Neural cell (in vitro differentiated cells): ENCODE measurements around the gene PDCD4. TPM values are rescaled to one million over a fixed set of nuclear protein-coding genes. Genes with fewer than 3 reads are reported as not detected.

ENCODE experiments used
- H2AFZ ChIP-seq: fragments of 200-600, 300-800 bp; sonication (generic), shearing (Covaris generic); 2 replicates; pipeline ENCODE4 v1.6.0; 2014; ENCODE audit warnings: low read depth, mild to moderate bottlenecking, antibody characterized with exemption, low read length, moderate library complexity
- H3F3A ChIP-seq: fragments of 200-600 bp; shearing (Covaris generic); 2 replicates; pipeline ENCODE4 v1.6.1; 2016; ENCODE audit warnings: mild to moderate bottlenecking, moderate library complexity, mixed read lengths, antibody characterized with exemption, low read length; ENCODE audit not compliant: insufficient read depth, poor library complexity, severe bottlenecking
- H3K27ac ChIP-seq: fragments of 200-600, 300-800 bp; sonication (generic), shearing (Covaris generic); 2 replicates; pipeline ENCODE4 v1.5.1; 2014; ENCODE audit warnings: mild to moderate bottlenecking, low read length, moderate library complexity
- H3K27me3 ChIP-seq: fragments of 300-800, 200-600 bp; sonication (generic), shearing (Covaris generic); 2 replicates; pipeline ENCODE4 v1.6.0; 2014; ENCODE audit warnings: mild to moderate bottlenecking, low read depth, low read length, moderate library complexity; ENCODE audit not compliant: insufficient read depth
- H3K36me3 ChIP-seq: fragments of 300-800, 200-600 bp; sonication (generic), shearing (Covaris generic); 2 replicates; pipeline ENCODE4 v1.5.1; 2014; ENCODE audit warnings: mild to moderate bottlenecking, antibody characterized with exemption, low read length, moderate library complexity; ENCODE audit not compliant: insufficient read depth
- H3K4me2 ChIP-seq: fragments of 300-800, 200-600 bp; sonication (generic), shearing (Covaris generic); 2 replicates; pipeline ENCODE4 v1.6.0; 2014; ENCODE audit warnings: mild to moderate bottlenecking, low read length
- H3K4me3 ChIP-seq: fragments of 300-800, 200-600 bp; sonication (generic), shearing (Covaris generic); 2 replicates; pipeline ENCODE4 v1.5.1; 2014; ENCODE audit warnings: mild to moderate bottlenecking, low read length, moderate library complexity
- H3K79me2 ChIP-seq: fragments of 200-600 bp; shearing (Covaris generic); replicated peaks from 2 replicates; pipeline ENCODE4 v1.6.0; 2014; ENCODE audit warnings: mild to moderate bottlenecking, low read length, moderate library complexity; ENCODE audit not compliant: insufficient read depth
- H3K9ac ChIP-seq: fragments of 300-800, 200-600 bp; sonication (generic), shearing (Covaris generic); 2 replicates; pipeline ENCODE4 v1.6.1; 2016; ENCODE audit warnings: mild to moderate bottlenecking, low read length, mixed read lengths
- H3K9me2 ChIP-seq: fragments of 200-600 bp; shearing (Covaris generic); 2 replicates; pipeline ENCODE4 v1.6.1; 2016; ENCODE audit warnings: mild to moderate bottlenecking, low read length, mixed read lengths; ENCODE audit not compliant: insufficient read depth
- H3K9me3 ChIP-seq: fragments of 200-600, 300-800 bp; sonication (generic), shearing (Covaris generic); 2 replicates; pipeline ENCODE4 v1.6.1; 2016; ENCODE audit warnings: mild to moderate bottlenecking, mixed run types, low read length, moderate library complexity, mixed read lengths
- H4K20me1 ChIP-seq: fragments of 200-600 bp; shearing (Covaris generic); 2 replicates; pipeline ENCODE4 v1.6.1; 2016; ENCODE audit warnings: mild to moderate bottlenecking, mixed run types; ENCODE audit not compliant: insufficient read depth
- CTCF ChIP-seq: fragments of 450-650 bp; IDR thresholded peaks from 2 replicates; pipeline ENCODE4 v1.5.1; 2014; ENCODE audit warnings: antibody characterized with exemption, mild to moderate bottlenecking, moderate library complexity; ENCODE audit not compliant: poor library complexity, severe bottlenecking
- EP300 ChIP-seq: fragments of 450-650 bp; conservative IDR thresholded peaks from 2 replicates; pipeline ENCODE4 v1.6.1; 2014; ENCODE audit warnings: antibody characterized with exemption, mild to moderate bottlenecking, moderate library complexity; ENCODE audit not compliant: poor library complexity, severe bottlenecking
- MXI1 ChIP-seq: fragments of 450-650 bp; conservative IDR thresholded peaks from 2 replicates; pipeline ENCODE4 v1.6.1; 2014; ENCODE audit warnings: antibody characterized with exemption, mild to moderate bottlenecking; ENCODE audit not compliant: poor library complexity, severe bottlenecking
- POLR2AphosphoS5 ChIP-seq: IDR thresholded peaks from 2 replicates; pipeline ENCODE4 v1.6.1; 2012
- RAD21 ChIP-seq: fragments of 450-650 bp; conservative IDR thresholded peaks from 2 replicates; pipeline ENCODE4 v1.6.1; 2014; ENCODE audit warnings: antibody characterized with exemption, mild to moderate bottlenecking, moderate library complexity
- REST ChIP-seq: IDR thresholded peaks from 2 replicates; pipeline ENCODE4 v1.6.1; 2012; ENCODE audit warnings: borderline replicate concordance
- SMC3 ChIP-seq: fragments of 450-650 bp; conservative IDR thresholded peaks from 2 replicates; pipeline ENCODE4 v1.6.1; 2014; ENCODE audit warnings: antibody characterized with exemption, mild to moderate bottlenecking, moderate library complexity; ENCODE audit not compliant: poor library complexity
- polyA plus RNA-seq: library from polyadenylated mRNA; depleted of rRNA; stranded (reverse); fragments of >200 nt; gene quantifications from 2 replicates; pipeline ENCODE4 v1.2.3, GENCODE V29; 2014

Gene PDCD4
- polyA plus RNA-seq, 1 donor from 2014 or later, result 83.5 TPM

- Histone ChIP-seq H3F3A (peaks cover 5% of the 10 kb centered on the region), H3K9ac (no peak overlapping the region), H3K27me3 (no peaks in the 10 kb centered on the region), H3K9me2 (no peaks in the 10 kb centered on the region), H3K27ac (no peak overlapping the region), H2AFZ (no peak overlapping the region), H3K4me3 (no peak overlapping the region), H3K79me2 (no peaks in the 10 kb centered on the region), H3K36me3 (no peaks in the 10 kb centered on the region), H3K9me3 (no peaks in the 10 kb centered on the region), H3K4me2 (no peak overlapping the region), H4K20me1 (no peaks in the 10 kb centered on the region)
- TF ChIP-seq CTCF (no peak), SMC3 (no peak), REST (no peak), POLR2AphosphoS5 (no peak), MXI1 (no peak), RAD21 (no peak)
Observed at GRCh38 chr10:110828525-110828924, 43.2 kb upstream of the PDCD4 start.

- Histone ChIP-seq H3K36me3 (no peaks in the 10 kb centered on the region), H4K20me1 (no peaks in the 10 kb centered on the region), H2AFZ (no peak overlapping the region), H3K79me2 (no peaks in the 10 kb centered on the region), H3K9me3 (no peaks in the 10 kb centered on the region), H3K4me2 (no peak overlapping the region), H3K9ac (no peak overlapping the region), H3K4me3 (no peak overlapping the region), H3K9me2 (no peaks in the 10 kb centered on the region), H3F3A (no peaks in the 10 kb centered on the region), H3K27me3 (no peaks in the 10 kb centered on the region), H3K27ac (no peak overlapping the region)
- TF ChIP-seq MXI1, result no peak
- no peak for TF ChIP-seq EP300
- no peak for TF ChIP-seq POLR2AphosphoS5
Observed at GRCh38 chr10:110829721-110830410, 41.9 kb upstream of the PDCD4 start.
